WERI-Rb-1 (cell line): ENCODE measurements around the gene SEBOX.

ENCODE experiments used
- DNase-seq: peaks from one replicate; pipeline ENCODE4 v3.0.0-alpha.2; 2020
- H3K27ac ChIP-seq: fragments of 250-450 bp; sonication (Bioruptor Pico); 2 replicates; pipeline ENCODE4 v1.5.1; 2020; ENCODE audit warnings: mild to moderate bottlenecking, moderate library complexity
- H3K27me3 ChIP-seq: fragments of 250-450 bp; sonication (Bioruptor Pico); 2 replicates; pipeline ENCODE4 v1.5.1; 2021; ENCODE audit warnings: mild to moderate bottlenecking, low read depth, moderate library complexity; ENCODE audit not compliant: insufficient read depth, severe bottlenecking
- H3K36me3 ChIP-seq: fragments of 250-450 bp; sonication (Bioruptor Pico); 2 replicates; pipeline ENCODE4 v1.5.1; 2020; ENCODE audit warnings: mild to moderate bottlenecking, moderate library complexity
- H3K4me3 ChIP-seq: 2 replicates; pipeline ENCODE4 v1.5.1; 2011; ENCODE audit warnings: low read depth, mild to moderate bottlenecking, control low read depth, low read length
- H3K9me3 ChIP-seq: fragments of 250-450 bp; sonication (Bioruptor Pico); 2 replicates; pipeline ENCODE4 v1.5.1; 2021; ENCODE audit warnings: mild to moderate bottlenecking, moderate library complexity; ENCODE audit not compliant: severe bottlenecking
- TF ChIP-seq, protein P1 (sequence below): IDR thresholded peaks from 2 replicates; pipeline ENCODE4 v1.5.1; 2011; ENCODE audit warnings: low read depth, mild to moderate bottlenecking, control low read depth, inconsistent platforms, low read length

The SEBOX gene

DNA sequence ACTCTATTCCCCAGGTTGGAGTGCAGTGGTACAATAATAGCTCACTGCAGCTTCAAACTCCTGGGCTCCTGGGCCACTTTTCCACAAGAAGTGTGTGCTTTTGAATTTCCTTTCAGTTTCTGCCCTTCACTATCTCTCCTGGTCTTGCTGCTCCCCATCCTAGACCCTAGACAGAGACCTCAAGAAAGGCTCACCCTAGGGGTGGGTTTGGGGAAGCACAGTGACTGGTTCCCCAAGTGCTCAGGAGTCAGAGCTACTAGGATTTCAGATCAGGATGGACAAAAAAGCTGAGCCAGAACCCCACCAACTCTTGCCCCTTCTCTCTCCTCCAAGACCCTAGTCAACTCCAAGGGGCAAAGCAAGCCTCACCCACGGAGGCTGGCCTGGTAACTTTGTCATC lies 1.6 kb upstream of the SEBOX start:
- peaks cover 7% of the 10 kb centered on the region for H3K36me3 ChIP-seq
- no peaks in the 10 kb centered on the region for H3K9me3 ChIP-seq
- H3K4me3 ChIP-seq = no peak overlapping the region
- no peaks in the 10 kb centered on the region for H3K27me3 ChIP-seq
- TF ChIP-seq, protein P1, sequence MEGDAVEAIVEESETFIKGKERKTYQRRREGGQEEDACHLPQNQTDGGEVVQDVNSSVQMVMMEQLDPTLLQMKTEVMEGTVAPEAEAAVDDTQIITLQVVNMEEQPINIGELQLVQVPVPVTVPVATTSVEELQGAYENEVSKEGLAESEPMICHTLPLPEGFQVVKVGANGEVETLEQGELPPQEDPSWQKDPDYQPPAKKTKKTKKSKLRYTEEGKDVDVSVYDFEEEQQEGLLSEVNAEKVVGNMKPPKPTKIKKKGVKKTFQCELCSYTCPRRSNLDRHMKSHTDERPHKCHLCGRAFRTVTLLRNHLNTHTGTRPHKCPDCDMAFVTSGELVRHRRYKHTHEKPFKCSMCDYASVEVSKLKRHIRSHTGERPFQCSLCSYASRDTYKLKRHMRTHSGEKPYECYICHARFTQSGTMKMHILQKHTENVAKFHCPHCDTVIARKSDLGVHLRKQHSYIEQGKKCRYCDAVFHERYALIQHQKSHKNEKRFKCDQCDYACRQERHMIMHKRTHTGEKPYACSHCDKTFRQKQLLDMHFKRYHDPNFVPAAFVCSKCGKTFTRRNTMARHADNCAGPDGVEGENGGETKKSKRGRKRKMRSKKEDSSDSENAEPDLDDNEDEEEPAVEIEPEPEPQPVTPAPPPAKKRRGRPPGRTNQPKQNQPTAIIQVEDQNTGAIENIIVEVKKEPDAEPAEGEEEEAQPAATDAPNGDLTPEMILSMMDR = peak; percentile 36
- no peak for DNase-seq
- peak overlapping the region; percentile 83 for H3K27ac ChIP-seq

DNA sequence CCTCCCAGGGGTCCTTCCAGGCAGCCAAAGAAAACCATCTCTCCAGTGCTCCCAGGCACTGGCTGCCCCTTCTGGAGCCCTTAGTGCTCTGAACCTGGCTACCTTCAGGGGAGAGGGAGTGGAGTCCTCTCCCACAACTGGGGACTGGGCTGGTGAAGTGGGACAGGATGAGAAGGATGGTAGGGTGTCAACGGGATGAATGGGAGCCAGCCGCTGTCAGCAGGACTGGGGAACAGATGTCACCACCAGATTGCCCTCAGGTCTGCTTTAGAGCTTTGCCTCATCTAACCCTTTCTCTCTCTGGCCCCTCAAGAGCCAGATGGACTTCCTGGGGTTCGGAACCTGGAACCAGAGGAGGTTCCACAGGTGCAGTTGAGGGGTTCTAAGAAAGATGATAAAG lies 488 bp upstream of the SEBOX start:
- Histone ChIP-seq H3K27me3 (no peaks in the 10 kb centered on the region), H3K4me3 (no peak overlapping the region), H3K27ac (peak overlapping the region; percentile 83), H3K36me3 (peaks cover 18% of the 10 kb centered on the region), H3K9me3 (no peaks in the 10 kb centered on the region)
- TF ChIP-seq, protein P1 = no peak
- DNase-seq = peak; percentile 81

DNA sequence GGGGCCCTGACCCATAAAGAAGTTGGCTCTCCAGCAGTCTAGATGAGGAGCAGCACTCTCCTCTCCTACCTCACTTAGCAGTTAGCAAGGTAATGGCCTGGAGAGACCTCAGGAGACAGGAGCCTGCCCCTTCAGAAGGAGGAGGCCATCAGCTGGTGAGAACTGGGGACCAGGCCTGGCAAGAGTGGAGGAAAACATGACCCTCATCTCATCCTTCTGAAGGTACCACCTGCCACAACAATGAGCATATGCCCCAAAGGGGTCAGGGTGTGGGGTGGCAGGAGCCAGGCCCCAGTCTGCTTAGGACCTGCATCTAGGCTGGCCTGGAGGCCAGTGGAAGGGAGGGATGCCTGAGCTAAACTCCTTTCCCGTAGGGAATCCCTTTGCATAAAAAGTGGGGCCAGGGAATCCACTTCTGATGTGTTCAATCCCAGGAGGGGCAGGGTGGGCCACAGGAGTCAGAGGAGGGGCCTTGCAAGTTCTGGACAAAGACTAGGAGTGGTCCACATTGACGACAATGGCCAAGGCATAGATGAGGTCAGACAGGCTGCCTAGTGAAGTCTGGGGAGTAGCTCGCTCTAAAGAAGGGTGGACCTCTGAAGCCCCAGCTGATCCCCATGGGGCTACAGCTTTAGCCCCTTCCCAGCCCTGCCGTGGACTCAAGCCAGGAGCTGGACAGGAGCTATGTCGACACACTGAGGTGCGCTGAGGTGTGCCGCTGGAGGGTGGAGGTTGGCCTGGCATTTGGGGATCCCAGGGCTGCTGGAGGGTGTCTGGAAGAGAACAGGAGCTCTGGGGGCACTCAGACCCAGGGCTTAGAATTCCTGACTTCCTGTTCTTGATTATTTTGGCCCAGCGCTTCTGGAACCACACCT lies 986 bp downstream of the SEBOX start:
- H3K4me3 ChIP-seq = no peak overlapping the region
- DNase-seq = no peak
- TF ChIP-seq, protein P1 = no peak
- H3K36me3 ChIP-seq = peaks cover 31% of the 10 kb centered on the region
- H3K9me3 ChIP-seq = no peaks in the 10 kb centered on the region
- no peaks in the 10 kb centered on the region for H3K27me3 ChIP-seq
- peak overlapping the region; percentile 83 for H3K27ac ChIP-seq

DNA sequence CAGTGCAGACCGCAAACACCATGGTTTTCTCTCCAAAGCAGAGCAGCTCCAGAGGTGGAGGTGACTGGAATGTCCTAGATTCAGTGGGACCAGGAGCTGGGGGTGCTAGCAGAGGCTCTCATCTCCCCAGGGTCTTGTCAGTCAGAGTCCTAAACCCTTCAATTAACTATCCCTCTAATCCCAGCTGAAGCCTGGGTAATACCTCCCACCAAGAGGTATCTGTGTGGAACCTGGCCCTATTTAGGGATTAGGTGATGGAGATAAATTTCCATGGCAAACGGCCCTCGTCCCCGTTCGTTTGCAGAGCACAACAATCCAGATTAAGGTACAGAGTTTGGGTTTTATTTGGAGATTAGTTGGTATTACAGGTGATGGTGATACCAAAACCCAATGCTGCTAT lies 1.8 kb downstream of the SEBOX start:
- DNase-seq = peak; percentile 60
- H3K9me3 ChIP-seq = no peaks in the 10 kb centered on the region
- TF ChIP-seq, protein P1 = no peak
- no peak overlapping the region for H3K27ac ChIP-seq
- H3K36me3 ChIP-seq = peaks cover 35% of the 10 kb centered on the region
- H3K27me3 ChIP-seq = no peaks in the 10 kb centered on the region
- no peak overlapping the region for H3K4me3 ChIP-seq

DNA sequence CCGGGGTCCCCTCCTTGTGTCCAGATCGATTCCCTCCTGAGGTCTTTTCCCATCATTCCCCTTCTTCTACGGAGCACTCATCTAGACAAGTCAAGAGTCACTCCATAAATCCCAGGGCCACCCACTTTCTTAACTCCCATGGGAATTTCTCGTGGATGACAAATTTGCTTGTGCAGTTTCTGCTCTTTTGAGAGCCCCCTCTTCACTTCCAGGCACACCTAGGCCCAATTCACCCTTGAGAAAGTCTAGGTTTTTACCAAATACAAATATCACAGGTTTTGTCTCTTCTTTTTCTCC lies 7.2 kb downstream of the SEBOX start:
- no peak for DNase-seq
- Histone ChIP-seq H3K27me3 (no peaks in the 10 kb centered on the region), H3K36me3 (peaks cover 58% of the 10 kb centered on the region), H3K27ac (peak overlapping the region; percentile 92), H3K9me3 (no peaks in the 10 kb centered on the region), H3K4me3 (peak overlapping the region; percentile 80)
- TF ChIP-seq, protein P1 = no peak
